H1 (cell line): ENCODE data around the gene ABCC4. TPM values are rescaled to one million over a fixed set of nuclear protein-coding genes. Genes with fewer than 3 reads are reported as not detected.

ENCODE experiments used
- CEBPB ChIP-seq: IDR thresholded peaks from 2 replicates; pipeline ENCODE4 v1.6.1; 2012; ENCODE audit warnings: low read depth, low read length
- NANOG ChIP-seq: IDR thresholded peaks from 2 replicates; pipeline ENCODE4 v1.6.1; 2011; ENCODE audit warnings: low read length, low read depth, mild to moderate bottlenecking, inconsistent platforms; ENCODE audit not compliant: insufficient read depth, poor library complexity, severe bottlenecking
- polyA plus RNA-seq, 7 experiments: library from polyadenylated mRNA; depleted of rRNA in 3 of 7; stranded (reverse) in 5 of 7; unstranded in 2 of 7; fragments of >200 nt in 5 of 7; fragments of 200-250 nt in 2 of 7; gene quantifications; 1 replicate in 5 of 7; 2 replicates in 1 of 7; 4 replicates in 1 of 7; pipeline versions ENCODE4 v1.2.1 to v1.2.3, GENCODE V29; 2011 to 2013; ENCODE audit warnings: missing spikeins in 2 of 7, mixed read lengths in 2 of 7
- total RNA-seq: library from RNA; stranded (reverse); fragmentation: NEBNext Ultra II Directional; extraction: Animal tissue kit (Norgen Biotek cat#: 25700); gene quantifications from 2 replicates; pipeline ENCODE4 v1.2.1, GENCODE V29; 2021

ABCC4 gene
- total and polyA plus RNA-seq, 2 of the 8 experiments (the other 6 are each of a cell fraction or from before 2014, with no cell fraction given), result 4.0 to 14.1 TPM

DNA sequence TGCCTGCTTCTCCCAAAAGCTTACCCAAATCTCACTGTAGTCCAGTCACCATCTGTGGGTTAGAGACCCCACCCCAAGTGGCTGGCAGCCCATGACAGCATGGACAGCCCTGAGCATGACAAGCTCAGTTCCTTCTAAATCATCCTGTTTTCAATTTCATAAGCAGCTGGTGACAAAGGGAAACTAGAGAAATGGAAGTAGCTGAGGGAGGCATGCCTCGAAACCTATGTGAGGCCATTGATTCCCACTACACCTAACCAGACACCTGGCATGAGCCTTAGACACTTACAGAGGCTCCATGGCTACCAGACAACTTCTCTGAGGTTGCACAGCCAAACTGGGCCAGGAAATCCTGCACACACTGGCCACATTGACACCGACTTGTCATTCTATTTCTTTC lies 56.2 kb downstream of the ABCC4 start (continued):
- TF ChIP-seq CEBPB (no peak), NANOG (no peak)
